Neural crest cell (in vitro differentiated cells): ENCODE results near the gene MCCD1. TPM values are rescaled to one million over a fixed set of nuclear protein-coding genes. Genes with fewer than 3 reads are reported as not detected.
A peak's percentile ranks its signal among the peaks of the same experiment; 100 is the strongest.
"Not testable (repeated sequence)": the region's sequence is repeated elsewhere in the genome, so short reads cannot be mapped to it uniquely, and the experiment has no call there.

Experiments used
- DNase-seq: peaks from one replicate; pipeline ENCODE4 v3.0.0; 2021; ENCODE audit warnings: low read depth, mixed read lengths, low spot score
- H3K27ac Mint-ChIP-seq: one replicate; pipeline ENCODE4 v1.8.0; 2021; ENCODE audit warnings: mild to moderate bottlenecking, mixed read lengths; ENCODE audit not compliant: unreplicated experiment
- H3K27me3 Mint-ChIP-seq: 2 replicates; pipeline ENCODE4 v1.8.0; 2021; ENCODE audit warnings: low read depth, mild to moderate bottlenecking, mixed read lengths
- H3K36me3 Mint-ChIP-seq: 2 replicates; pipeline ENCODE4 v1.8.0; 2021; ENCODE audit warnings: low read depth, mild to moderate bottlenecking, mixed read lengths
- H3K4me1 Mint-ChIP-seq: 2 replicates; pipeline ENCODE4 v1.8.0; 2021; ENCODE audit warnings: mixed read lengths
- H3K4me3 Mint-ChIP-seq: one replicate; pipeline ENCODE4 v1.8.0; 2021; ENCODE audit warnings: mild to moderate bottlenecking, mixed read lengths
- H3K9me3 Mint-ChIP-seq: 2 replicates; pipeline ENCODE4 v1.8.0; 2021; ENCODE audit warnings: mixed read lengths
- total RNA-seq: library from RNA; stranded (reverse); gene quantifications from 2 replicates; pipeline ENCODE4 v1.2.1, GENCODE V29; 2021
- TF ChIP-seq, protein P1 (sequence below): fragments of 200-600 bp; sonication (generic); conservative IDR thresholded peaks from 2 replicates; pipeline ENCODE4 v1.5.0; 2021; ENCODE audit warnings: antibody characterized with exemption, mild to moderate bottlenecking

The MCCD1 gene
- total RNA-seq, 1 donor from 2014 or later: not detected

DNA sequence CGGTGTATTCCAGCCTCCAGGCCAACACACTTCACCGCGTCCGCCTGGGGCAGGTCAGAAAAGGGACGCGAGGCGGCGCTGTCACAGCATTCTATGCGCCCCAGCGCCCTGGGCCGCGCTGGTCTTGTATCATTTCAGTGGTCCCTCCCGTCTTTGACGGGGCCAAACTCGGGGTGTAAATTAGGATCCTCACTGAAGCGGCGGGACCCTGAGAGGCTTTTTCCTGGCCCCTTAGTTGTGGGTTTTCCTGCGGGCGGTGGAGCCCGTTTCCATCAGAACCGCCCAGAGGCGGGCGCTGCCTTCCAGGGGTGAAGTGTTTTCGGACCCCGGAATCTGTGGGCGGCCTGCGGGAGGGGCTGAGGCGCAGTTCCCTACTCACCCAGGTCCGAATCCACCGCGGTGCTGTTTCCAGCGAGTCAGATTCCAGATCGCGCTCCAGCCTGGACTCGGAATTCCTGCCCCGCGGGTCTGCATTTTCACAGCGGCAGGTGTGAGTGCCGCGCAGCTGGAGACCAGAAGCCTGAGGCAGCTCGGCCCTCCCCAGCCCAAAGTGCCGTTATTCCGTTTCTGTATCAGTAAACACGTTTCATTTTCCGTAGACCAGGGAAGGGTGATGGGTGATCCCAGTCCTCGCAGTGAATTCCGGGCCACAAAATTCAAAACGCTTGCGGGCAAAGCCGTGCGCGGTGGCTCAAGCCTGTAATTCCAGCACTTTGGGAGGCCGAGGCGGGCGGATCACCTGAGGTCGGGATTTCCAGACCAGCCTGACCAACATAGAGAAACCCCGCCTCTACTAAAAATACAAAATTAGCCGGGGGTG, 34.7 kb upstream of the MCCD1 start:
- TF ChIP-seq, protein P1, sequence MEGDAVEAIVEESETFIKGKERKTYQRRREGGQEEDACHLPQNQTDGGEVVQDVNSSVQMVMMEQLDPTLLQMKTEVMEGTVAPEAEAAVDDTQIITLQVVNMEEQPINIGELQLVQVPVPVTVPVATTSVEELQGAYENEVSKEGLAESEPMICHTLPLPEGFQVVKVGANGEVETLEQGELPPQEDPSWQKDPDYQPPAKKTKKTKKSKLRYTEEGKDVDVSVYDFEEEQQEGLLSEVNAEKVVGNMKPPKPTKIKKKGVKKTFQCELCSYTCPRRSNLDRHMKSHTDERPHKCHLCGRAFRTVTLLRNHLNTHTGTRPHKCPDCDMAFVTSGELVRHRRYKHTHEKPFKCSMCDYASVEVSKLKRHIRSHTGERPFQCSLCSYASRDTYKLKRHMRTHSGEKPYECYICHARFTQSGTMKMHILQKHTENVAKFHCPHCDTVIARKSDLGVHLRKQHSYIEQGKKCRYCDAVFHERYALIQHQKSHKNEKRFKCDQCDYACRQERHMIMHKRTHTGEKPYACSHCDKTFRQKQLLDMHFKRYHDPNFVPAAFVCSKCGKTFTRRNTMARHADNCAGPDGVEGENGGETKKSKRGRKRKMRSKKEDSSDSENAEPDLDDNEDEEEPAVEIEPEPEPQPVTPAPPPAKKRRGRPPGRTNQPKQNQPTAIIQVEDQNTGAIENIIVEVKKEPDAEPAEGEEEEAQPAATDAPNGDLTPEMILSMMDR: peak; percentile 85
- peak; percentile 81 for DNase-seq
- H3K27me3 Mint-ChIP-seq: peaks cover 91% of the 10 kb centered on the region
- H3K9me3 Mint-ChIP-seq: no peaks in the 10 kb centered on the region
- peaks cover 23% of the 10 kb centered on the region for H3K4me1 Mint-ChIP-seq
- no peaks in the 10 kb centered on the region for H3K36me3 Mint-ChIP-seq
- H3K27ac Mint-ChIP-seq: no peak overlapping the region
- H3K4me3 Mint-ChIP-seq: peak overlapping the region; percentile 58

DNA sequence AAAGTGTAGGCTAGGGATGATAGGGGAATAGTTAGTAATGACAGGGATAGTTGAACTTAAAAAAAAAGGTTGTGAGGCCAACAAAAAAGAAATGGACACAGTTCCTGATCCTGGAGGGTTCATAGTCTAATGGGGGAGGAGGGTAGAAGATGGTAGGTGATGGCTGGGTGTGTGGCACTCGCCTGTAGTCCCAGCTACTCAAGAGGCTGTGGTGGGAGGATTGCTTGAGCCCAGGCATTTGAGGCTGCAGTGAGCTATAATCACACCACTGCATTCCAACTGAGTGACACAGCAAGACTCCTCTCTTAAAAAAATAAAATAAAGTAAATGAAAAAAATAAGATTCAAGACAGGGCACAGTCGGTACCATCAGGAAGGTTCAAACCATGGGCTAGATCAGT, 33.2 kb upstream of the MCCD1 start:
- H3K27me3 Mint-ChIP-seq: peaks cover 91% of the 10 kb centered on the region
- DNase-seq: no peak
- H3K36me3 Mint-ChIP-seq: no peaks in the 10 kb centered on the region
- H3K4me1 Mint-ChIP-seq: peaks cover 24% of the 10 kb centered on the region
- TF ChIP-seq, protein P1: no peak
- no peak overlapping the region for H3K27ac Mint-ChIP-seq
- H3K9me3 Mint-ChIP-seq: no peaks in the 10 kb centered on the region
- peak overlapping the region; percentile 35 for H3K4me3 Mint-ChIP-seq

DNA sequence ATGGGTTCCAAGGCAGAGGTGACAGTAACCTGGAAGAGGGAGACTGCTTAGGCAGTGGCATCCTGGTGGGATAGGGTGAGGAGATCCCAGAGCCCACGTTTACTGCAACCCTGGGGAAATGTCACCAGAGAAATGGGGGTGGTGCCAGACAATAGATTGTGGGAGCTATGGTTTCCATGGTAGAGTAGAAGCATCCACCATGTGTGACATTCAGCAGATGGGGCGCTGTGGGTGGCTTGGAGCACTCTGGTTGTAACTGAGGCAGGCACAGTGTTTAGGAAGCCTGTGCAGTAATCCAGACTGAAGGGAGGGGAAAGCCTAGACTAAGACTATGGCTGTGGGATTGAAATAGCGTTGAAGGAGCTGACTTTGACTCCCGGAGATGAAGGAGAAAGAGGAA, 31.9 kb upstream of the MCCD1 start:
- DNase-seq, H3K36me3 Mint-ChIP-seq, H3K9me3 Mint-ChIP-seq, H3K27ac Mint-ChIP-seq: not testable (repeated sequence)
- Mint-ChIP-seq H3K27me3 (peaks cover 96% of the 10 kb centered on the region), H3K4me3 (peak overlapping the region; percentile 44), H3K4me1 (peaks cover 24% of the 10 kb centered on the region)

DNA sequence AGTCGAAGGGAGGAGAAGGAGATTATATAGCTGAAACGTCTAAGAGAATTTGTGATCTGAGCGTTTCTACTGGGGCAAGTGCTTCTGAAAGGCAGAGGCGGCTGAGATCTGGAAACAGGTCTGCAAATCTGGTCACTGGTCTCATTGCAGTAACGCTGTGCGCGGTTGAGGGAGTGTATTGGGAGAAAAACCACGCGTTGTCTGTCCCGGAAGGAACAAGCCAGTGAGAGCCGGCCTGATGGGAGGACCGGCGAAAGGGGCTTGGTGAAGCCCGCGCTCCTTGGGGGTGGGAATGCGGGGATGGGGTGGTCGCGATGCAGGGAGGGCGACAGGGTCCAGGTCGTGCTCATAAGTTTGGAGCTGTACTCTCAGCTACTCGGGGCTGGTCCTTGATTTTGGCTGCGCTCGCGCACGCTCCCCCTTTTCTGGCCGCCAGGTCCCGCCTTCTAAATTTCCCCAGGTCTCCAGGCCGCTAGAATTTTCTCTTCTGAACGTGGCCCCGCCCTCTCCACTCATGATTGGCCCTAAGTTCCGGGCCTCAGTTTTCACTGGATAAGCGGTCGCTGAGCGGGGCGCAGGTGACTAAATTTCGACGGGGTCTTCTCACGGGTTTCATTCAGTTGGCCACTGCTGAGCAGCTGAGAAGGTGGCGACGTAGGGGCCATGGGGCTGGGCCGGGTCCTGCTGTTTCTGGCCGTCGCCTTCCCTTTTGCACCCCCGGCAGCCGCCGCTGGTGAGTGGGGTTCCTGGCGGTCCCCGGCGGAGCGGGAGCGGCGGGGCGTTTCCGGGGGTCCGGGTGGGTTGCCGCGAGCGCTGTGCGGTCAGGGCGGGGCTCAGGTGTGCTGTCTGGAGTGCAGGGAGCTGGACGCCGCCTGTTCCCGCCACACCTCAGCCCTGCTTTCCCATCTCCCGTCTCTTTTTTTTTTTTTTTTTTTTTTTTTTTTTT, 31.0 kb upstream of the MCCD1 start, which contains the start of gene MICB:
MICB (plus strand) TSS at position 615 of the 946 bp plus-strand sequence; CDS start at position 664, 49 bp downstream.
- no peak for DNase-seq
- Mint-ChIP-seq H3K9me3 (peaks cover 3% of the 10 kb centered on the region), H3K4me3 (peak within 1 kb of the TSS; percentile 82), H3K27me3 (peaks cover 97% of the 10 kb centered on the region), H3K27ac (no peak within 1 kb of the TSS), H3K36me3 (no peaks in the 10 kb centered on the region), H3K4me1 (peaks cover 24% of the 10 kb centered on the region)
- TF ChIP-seq, protein P1: no peak

DNA sequence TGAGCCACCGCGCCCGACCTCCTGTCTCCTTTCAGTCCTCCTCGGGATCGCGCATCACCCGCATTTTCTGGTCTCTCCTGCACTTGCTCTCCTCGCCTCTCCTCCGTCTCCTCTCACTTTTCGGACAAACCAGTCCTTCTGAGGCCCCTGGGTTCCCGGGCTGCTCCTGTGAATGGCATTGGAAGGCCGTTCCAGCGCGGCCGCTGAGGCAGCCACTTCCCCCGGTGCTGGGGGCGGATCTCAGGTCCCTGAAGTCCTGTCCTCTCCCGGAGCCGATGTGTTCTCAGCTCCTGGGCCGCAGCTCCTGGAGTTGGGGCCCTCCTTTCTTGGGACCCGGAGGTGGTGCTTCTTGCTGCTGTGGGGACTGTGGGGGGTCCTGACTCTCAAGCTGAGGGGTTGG, 30.0 kb upstream of the MCCD1 start:
- H3K36me3 Mint-ChIP-seq: no peaks in the 10 kb centered on the region
- no peak for DNase-seq
- H3K4me1 Mint-ChIP-seq: peaks cover 22% of the 10 kb centered on the region
- TF ChIP-seq, protein P1: no peak
- peak overlapping the region; percentile 82 for H3K4me3 Mint-ChIP-seq
- H3K9me3 Mint-ChIP-seq: peaks cover 3% of the 10 kb centered on the region
- H3K27ac Mint-ChIP-seq: no peak overlapping the region
- H3K27me3 Mint-ChIP-seq: peaks cover 98% of the 10 kb centered on the region

DNA sequence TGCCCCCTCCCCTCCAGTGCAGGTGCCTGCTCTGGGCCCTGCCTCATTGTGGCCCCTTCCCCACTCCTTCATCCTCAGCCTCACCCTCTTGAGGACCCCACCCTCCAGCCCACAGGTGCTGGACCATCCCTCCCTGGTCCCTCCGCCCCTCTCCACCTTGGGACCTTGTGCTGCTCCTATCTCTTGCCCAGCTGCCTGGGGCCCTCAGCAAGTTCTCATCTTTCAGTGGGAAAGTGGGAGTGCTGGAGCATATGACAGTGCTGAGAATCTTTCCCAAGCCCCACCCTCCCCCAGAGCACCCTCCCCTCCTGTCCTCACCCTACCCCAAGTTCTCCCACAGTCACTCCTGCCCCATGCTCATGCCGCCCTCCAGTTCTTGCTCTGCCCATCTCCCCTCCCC, 29.1 kb upstream of the MCCD1 start:
- not testable (repeated sequence) for DNase-seq, H3K36me3 Mint-ChIP-seq, H3K9me3 Mint-ChIP-seq, H3K27ac Mint-ChIP-seq, H3K4me3 Mint-ChIP-seq
- peaks cover 20% of the 10 kb centered on the region for H3K4me1 Mint-ChIP-seq
- H3K27me3 Mint-ChIP-seq: peaks cover 95% of the 10 kb centered on the region
